HG03066 (cell line): ENCODE measurements around the gene NUP210.

Experiments used
- ATAC-seq: cut with Tn5 transposase; IDR thresholded peaks from one replicate; pipeline ENCODE4 v1.9.1; 2021; ENCODE audit warnings: low read depth; ENCODE audit not compliant: unreplicated experiment

Gene NUP210

GRCh38 chr3:13278783-13279531 is 141.2 kb downstream of the NUP210 start:
- no peak for ATAC-seq

GRCh38 chr3:13277860-13278531 is 142.1 kb downstream of the NUP210 start:
- ATAC-seq = no peak

- ATAC-seq = no peak
Measured at GRCh38 chr3:13277196-13277813, 142.8 kb downstream of the NUP210 start.

GRCh38 chr3:13276438-13277195 is 143.5 kb downstream of the NUP210 start:
- ATAC-seq = no peak

- ATAC-seq = no peak
Measured at GRCh38 chr3:13275376-13276005, 144.6 kb downstream of the NUP210 start.

GRCh38 chr3:13274551-13275332 is 145.4 kb downstream of the NUP210 start:
- no peak for ATAC-seq

GRCh38 chr3:13274125-13274524 is 146.0 kb downstream of the NUP210 start:
- no peak for ATAC-seq

GRCh38 chr3:13273604-13274105 is 146.5 kb downstream of the NUP210 start:
- no peak for ATAC-seq

GRCh38 chr3:13272831-13273603 is 147.1 kb downstream of the NUP210 start:
- no peak for ATAC-seq

GRCh38 chr3:13269711-13270378 is 150.3 kb downstream of the NUP210 start:
- ATAC-seq = no peak

- ATAC-seq = no peak
Measured at GRCh38 chr3:13268961-13269441, 151.1 kb downstream of the NUP210 start.

GRCh38 chr3:13268120-13268519 is 152.0 kb downstream of the NUP210 start:
- no peak for ATAC-seq

GRCh38 chr3:13266651-13267362 is 153.3 kb downstream of the NUP210 start:
- no peak for ATAC-seq
